Right lobe of liver (tissue), 4 donors: Measurements from ENCODE around the gene IGF1R.

Experiments
- CTCF ChIP-seq, 4 donors: fragments of 200-600 bp in 3 of 4; fragments of 450-650 bp in 1 of 4; IDR thresholded peaks; one replicate each; pipeline versions ENCODE4 v1.5.1 to v1.8.0; 2016 to 2022; ENCODE audit warnings: antibody characterized with exemption in 4 of 4, mild to moderate bottlenecking in 2 of 4
- POLR2A ChIP-seq: fragments of 450-650 bp; IDR thresholded peaks from one replicate; pipeline ENCODE4 v1.6.1; 2017; ENCODE audit warnings: antibody characterized with exemption, mild to moderate bottlenecking
- donor health status: DM: no; HTN: no; CAD: no.
- donor health status: DM: no; HTN: no; CAD: no.
- donor health status: DM: no; HTN: yes; CAD: no.

GRCh38 chr15:98599909-98600691, 48.2 kb upstream of the IGF1R start:
- TF ChIP-seq CTCF (IDR thresholded peaks at IDR 0.05) (no peak), POLR2A (no peak)
